Neural cell (in vitro differentiated cells): ENCODE data around the gene ELK3. TPM values are rescaled to one million over a fixed set of nuclear protein-coding genes. Genes with fewer than 3 reads are reported as not detected.

Experiments
- H2AFZ ChIP-seq: fragments of 200-600, 300-800 bp; sonication (generic), shearing (Covaris generic); 2 replicates; pipeline ENCODE4 v1.6.0; 2014; ENCODE audit warnings: low read depth, mild to moderate bottlenecking, antibody characterized with exemption, low read length, moderate library complexity
- H3F3A ChIP-seq: fragments of 200-600 bp; shearing (Covaris generic); 2 replicates; pipeline ENCODE4 v1.6.1; 2016; ENCODE audit warnings: mild to moderate bottlenecking, moderate library complexity, mixed read lengths, antibody characterized with exemption, low read length; ENCODE audit not compliant: insufficient read depth, poor library complexity, severe bottlenecking
- H3K27ac ChIP-seq: fragments of 200-600, 300-800 bp; sonication (generic), shearing (Covaris generic); 2 replicates; pipeline ENCODE4 v1.5.1; 2014; ENCODE audit warnings: mild to moderate bottlenecking, low read length, moderate library complexity
- H3K27me3 ChIP-seq: fragments of 300-800, 200-600 bp; sonication (generic), shearing (Covaris generic); 2 replicates; pipeline ENCODE4 v1.6.0; 2014; ENCODE audit warnings: mild to moderate bottlenecking, low read depth, low read length, moderate library complexity; ENCODE audit not compliant: insufficient read depth
- H3K36me3 ChIP-seq: fragments of 300-800, 200-600 bp; sonication (generic), shearing (Covaris generic); 2 replicates; pipeline ENCODE4 v1.5.1; 2014; ENCODE audit warnings: mild to moderate bottlenecking, antibody characterized with exemption, low read length, moderate library complexity; ENCODE audit not compliant: insufficient read depth
- H3K4me2 ChIP-seq: fragments of 300-800, 200-600 bp; sonication (generic), shearing (Covaris generic); 2 replicates; pipeline ENCODE4 v1.6.0; 2014; ENCODE audit warnings: mild to moderate bottlenecking, low read length
- H3K4me3 ChIP-seq: fragments of 300-800, 200-600 bp; sonication (generic), shearing (Covaris generic); 2 replicates; pipeline ENCODE4 v1.5.1; 2014; ENCODE audit warnings: mild to moderate bottlenecking, low read length, moderate library complexity
- H3K79me2 ChIP-seq: fragments of 200-600 bp; shearing (Covaris generic); replicated peaks from 2 replicates; pipeline ENCODE4 v1.6.0; 2014; ENCODE audit warnings: mild to moderate bottlenecking, low read length, moderate library complexity; ENCODE audit not compliant: insufficient read depth
- H3K9ac ChIP-seq: fragments of 300-800, 200-600 bp; sonication (generic), shearing (Covaris generic); 2 replicates; pipeline ENCODE4 v1.6.1; 2016; ENCODE audit warnings: mild to moderate bottlenecking, low read length, mixed read lengths
- H3K9me2 ChIP-seq: fragments of 200-600 bp; shearing (Covaris generic); 2 replicates; pipeline ENCODE4 v1.6.1; 2016; ENCODE audit warnings: mild to moderate bottlenecking, low read length, mixed read lengths; ENCODE audit not compliant: insufficient read depth
- H3K9me3 ChIP-seq: fragments of 200-600, 300-800 bp; sonication (generic), shearing (Covaris generic); 2 replicates; pipeline ENCODE4 v1.6.1; 2016; ENCODE audit warnings: mild to moderate bottlenecking, mixed run types, low read length, moderate library complexity, mixed read lengths
- H4K20me1 ChIP-seq: fragments of 200-600 bp; shearing (Covaris generic); 2 replicates; pipeline ENCODE4 v1.6.1; 2016; ENCODE audit warnings: mild to moderate bottlenecking, mixed run types; ENCODE audit not compliant: insufficient read depth
- CTCF ChIP-seq: fragments of 450-650 bp; IDR thresholded peaks from 2 replicates; pipeline ENCODE4 v1.5.1; 2014; ENCODE audit warnings: antibody characterized with exemption, mild to moderate bottlenecking, moderate library complexity; ENCODE audit not compliant: poor library complexity, severe bottlenecking
- EP300 ChIP-seq: fragments of 450-650 bp; conservative IDR thresholded peaks from 2 replicates; pipeline ENCODE4 v1.6.1; 2014; ENCODE audit warnings: antibody characterized with exemption, mild to moderate bottlenecking, moderate library complexity; ENCODE audit not compliant: poor library complexity, severe bottlenecking
- EZH2 ChIP-seq: fragments of 200-600, 300-800 bp; shearing (Covaris generic), sonication (generic); IDR thresholded peaks from 2 replicates; pipeline ENCODE4 v1.6.1; 2014; ENCODE audit warnings: antibody characterized with exemption, low read length, borderline replicate concordance, mild to moderate bottlenecking; ENCODE audit not compliant: insufficient read depth, poor library complexity, severe bottlenecking
- MXI1 ChIP-seq: fragments of 450-650 bp; conservative IDR thresholded peaks from 2 replicates; pipeline ENCODE4 v1.6.1; 2014; ENCODE audit warnings: antibody characterized with exemption, mild to moderate bottlenecking; ENCODE audit not compliant: poor library complexity, severe bottlenecking
- POLR2AphosphoS5 ChIP-seq: IDR thresholded peaks from 2 replicates; pipeline ENCODE4 v1.6.1; 2012
- RAD21 ChIP-seq: fragments of 450-650 bp; conservative IDR thresholded peaks from 2 replicates; pipeline ENCODE4 v1.6.1; 2014; ENCODE audit warnings: antibody characterized with exemption, mild to moderate bottlenecking, moderate library complexity
- REST ChIP-seq: IDR thresholded peaks from 2 replicates; pipeline ENCODE4 v1.6.1; 2012; ENCODE audit warnings: borderline replicate concordance
- SMC3 ChIP-seq: fragments of 450-650 bp; conservative IDR thresholded peaks from 2 replicates; pipeline ENCODE4 v1.6.1; 2014; ENCODE audit warnings: antibody characterized with exemption, mild to moderate bottlenecking, moderate library complexity; ENCODE audit not compliant: poor library complexity
- TAF1 ChIP-seq: IDR thresholded peaks from 2 replicates; pipeline ENCODE4 v1.6.1; 2012; ENCODE audit warnings: low read depth
- polyA plus RNA-seq: library from polyadenylated mRNA; depleted of rRNA; stranded (reverse); fragments of >200 nt; gene quantifications from 2 replicates; pipeline ENCODE4 v1.2.3, GENCODE V29; 2014

Gene ELK3
- polyA plus RNA-seq, 1 donor from 2014 or later: 0.10 TPM

GRCh38 chr12:96167492-96167891 lies 26.7 kb upstream of the ELK3 start:
- Histone ChIP-seq H4K20me1 (no peaks in the 10 kb centered on the region), H3K27ac (no peak overlapping the region), H3K4me2 (no peak overlapping the region), H3K9ac (no peak overlapping the region), H3F3A (no peaks in the 10 kb centered on the region), H2AFZ (no peak overlapping the region), H3K9me3 (no peaks in the 10 kb centered on the region), H3K36me3 (no peaks in the 10 kb centered on the region), H3K9me2 (no peaks in the 10 kb centered on the region), H3K27me3 (no peaks in the 10 kb centered on the region), H3K4me3 (no peak overlapping the region), H3K79me2 (no peaks in the 10 kb centered on the region)
- no peak for TF ChIP-seq POLR2AphosphoS5
- TF ChIP-seq EZH2: no peak
- TF ChIP-seq EP300: no peak
- no peak for TF ChIP-seq REST
- TF ChIP-seq TAF1: no peak
- TF ChIP-seq CTCF: no peak
- no peak for TF ChIP-seq SMC3
- no peak for TF ChIP-seq MXI1
- TF ChIP-seq RAD21: no peak

DNA sequence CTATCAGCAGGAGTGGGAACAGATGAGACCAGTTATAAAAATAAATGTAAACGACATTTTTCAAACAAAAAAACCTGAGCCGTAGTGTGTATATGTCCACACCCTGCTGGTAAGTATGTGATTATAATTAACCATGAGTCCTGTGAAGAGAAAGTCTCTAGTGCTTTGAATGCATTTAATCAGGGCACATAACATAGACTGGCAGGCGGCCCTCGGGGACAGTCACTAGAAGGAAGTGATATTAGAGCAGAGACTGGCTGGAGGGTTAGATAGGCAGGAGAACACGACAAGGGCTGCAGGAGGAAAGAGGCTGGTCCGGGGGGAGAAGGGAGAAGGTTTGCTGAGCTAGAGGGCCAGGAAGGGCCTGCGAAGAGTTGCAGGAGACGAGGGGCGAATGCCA lies 23.8 kb upstream of the ELK3 start:
- no peaks in the 10 kb centered on the region for H3K9me2 ChIP-seq
- H2AFZ ChIP-seq: no peak overlapping the region
- H4K20me1 ChIP-seq: no peaks in the 10 kb centered on the region
- no peak overlapping the region for H3K9ac ChIP-seq
- H3K4me3 ChIP-seq: no peak overlapping the region
- no peaks in the 10 kb centered on the region for H3K79me2 ChIP-seq
- no peak overlapping the region for H3K4me2 ChIP-seq
- TF ChIP-seq EP300 (no peak), TAF1 (no peak), SMC3 (no peak), RAD21 (no peak), REST (no peak), MXI1 (no peak), CTCF (no peak)
- H3K36me3 ChIP-seq: no peaks in the 10 kb centered on the region
- H3K27me3 ChIP-seq: no peaks in the 10 kb centered on the region
- no peaks in the 10 kb centered on the region for H3F3A ChIP-seq
- H3K9me3 ChIP-seq: no peaks in the 10 kb centered on the region
- H3K27ac ChIP-seq: no peak overlapping the region
